Measurements from ENCODE around the gene GRN. TPM values are rescaled to one million over a fixed set of nuclear protein-coding genes. Genes with fewer than 3 reads are reported as not detected.

The GRN gene
- total and polyA plus RNA-seq, 2 of the 8 experiments (the other 6 are each of a cell fraction or from before 2014, with no cell fraction given): 108 to 387 TPM

GRCh38 chr17:44307387-44308186, 37.5 kb upstream of the GRN start (continued):
- TF ChIP-seq RBBP5 (IDR thresholded peaks at IDR 0.05; ENCODE audit: borderline replicate concordance, low read depth, low read length) (peak; percentile 74; the same call in 1 of the 2 replicates), TBP (IDR thresholded peaks at IDR 0.05; ENCODE audit: low read depth, low read length) (peak; percentile 61), SUZ12 (IDR thresholded peaks at IDR 0.05; ENCODE audit: low read length) (no peak), SIN3A (conservative IDR thresholded peaks at IDR 0.05 in 1 of 2, IDR thresholded peaks at IDR 0.05 in 1 of 2; ENCODE audit: low read depth in 1 of 2, low read length in 2 of 2) (peak in 1 of 2 experiments; percentile 82; a peak in 2 of 4 replicates), KDM4A (IDR thresholded peaks at IDR 0.05; ENCODE audit: low read depth, low read length, severe bottlenecking) (peak; percentile 76), RAD21 (IDR thresholded peaks at IDR 0.05 in 1 of 2, conservative IDR thresholded peaks at IDR 0.05 in 1 of 2; ENCODE audit: low read depth in 2 of 2, low read length in 2 of 2) (peak in 1 of 2 experiments; percentile 10; a peak in 1 of 4 replicates)
